OCI-LY1 (cell line): ENCODE results near the gene ACVR1B.

Source experiments
- CTCF ChIP-seq: fragments of 200-600 bp; sonication (generic), shearing (Covaris generic); IDR thresholded peaks from 2 replicates; pipeline ENCODE4 v1.5.1; 2017; ENCODE audit warnings: mild to moderate bottlenecking, antibody characterized with exemption, low read length, moderate library complexity, mixed read lengths
- EZH2 ChIP-seq: fragments of 200-600 bp; sonication (generic), shearing (Covaris generic); IDR thresholded peaks from 2 replicates; pipeline ENCODE4 v1.8.0; 2017; ENCODE audit warnings: borderline replicate concordance, mixed run types, mild to moderate bottlenecking, antibody characterized with exemption, low read length, moderate library complexity, mixed read lengths

DNA sequence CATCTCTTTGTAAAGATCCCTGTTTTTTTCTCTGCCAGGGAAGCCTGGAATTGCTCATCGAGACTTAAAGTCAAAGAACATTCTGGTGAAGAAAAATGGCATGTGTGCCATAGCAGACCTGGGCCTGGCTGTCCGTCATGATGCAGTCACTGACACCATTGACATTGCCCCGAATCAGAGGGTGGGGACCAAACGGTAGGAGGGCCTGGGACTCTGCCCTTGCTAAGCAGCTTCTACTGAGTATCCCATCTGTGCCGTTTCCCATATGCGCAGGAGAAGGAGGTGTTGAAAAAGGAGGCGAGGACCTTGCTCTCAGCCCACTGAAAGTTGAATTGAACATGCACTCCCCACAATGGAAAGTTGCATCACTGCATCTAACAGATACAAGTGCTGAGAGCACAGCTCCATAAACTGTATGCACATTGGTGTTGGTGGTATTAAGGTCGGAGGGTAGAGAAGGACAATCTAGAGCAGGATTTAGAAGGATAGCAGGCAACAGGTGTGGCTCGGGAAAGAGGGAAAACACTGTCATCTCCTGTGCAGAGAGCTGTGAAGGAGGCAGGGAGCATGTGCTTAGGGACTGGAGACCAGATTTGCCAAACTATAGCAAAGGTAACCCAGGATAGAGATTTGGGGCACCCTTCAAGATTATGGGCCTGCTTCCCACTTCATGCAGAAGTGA is 33.8 kb downstream of the ACVR1B start:
- TF ChIP-seq CTCF: no peak
- TF ChIP-seq EZH2: no peak
